Naive thymus-derived CD4-positive, alpha-beta T cell (primary cell): ENCODE results near the gene NACC2. TPM values are rescaled to one million over a fixed set of nuclear protein-coding genes. Genes with fewer than 3 reads are reported as not detected.
A peak's percentile ranks its signal among the peaks of the same experiment; 100 is the strongest.

Source experiments
- ATAC-seq: fragments of 150-1000 bp; cut with Tn5 transposase; 2 replicates; pipeline ENCODE4 v1.10.0; 2021; ENCODE audit warnings: mild to moderate bottlenecking, moderate library complexity
- CTCF ChIA-PET: fragments of 350-600 bp; sonication (Branson Sonifier 250); formaldehyde crosslinking; loops from one replicate; lab custom pipeline; 2021; ENCODE audit warnings: antibody characterized with exemption; lab: Charles Lee
- POLR2A ChIA-PET: fragments of 350-600 bp; sonication (Branson Sonifier 250); formaldehyde crosslinking; loops from one replicate; lab custom pipeline; 2021; ENCODE audit warnings: antibody characterized with exemption, inconsistent platforms; lab: Charles Lee
- DNase-seq, 9 donors: peaks; one replicate each; pipeline versions ENCODE4 v3.0.0 to v3.0.0-alpha.2; 2020 to 2022; ENCODE audit warnings: mixed read lengths in 1 of 9
- H3K27ac ChIP-seq: one replicate; pipeline ENCODE4 v1.7.0; 2013; ENCODE audit warnings: mild to moderate bottlenecking, low read depth, low read length, moderate library complexity
- H3K27me3 ChIP-seq, 2 donors: one replicate each; pipeline ENCODE4 v1.7.0; 2013; ENCODE audit warnings: low read length in 2 of 2, mild to moderate bottlenecking in 2 of 2, moderate library complexity in 2 of 2; ENCODE audit not compliant: control insufficient read depth in 2 of 2, insufficient read depth in 2 of 2
- H3K36me3 ChIP-seq, 3 experiments: 1 replicate in 2 of 3; 2 replicates in 1 of 3; pipeline ENCODE4 v1.7.0; 2013; ENCODE audit warnings: low read length in 3 of 3, mild to moderate bottlenecking in 3 of 3, moderate library complexity in 1 of 3; ENCODE audit not compliant: insufficient read depth in 3 of 3, control insufficient read depth in 2 of 3
- H3K4me1 ChIP-seq, 2 donors: one replicate each; pipeline ENCODE4 v1.7.0; 2013; ENCODE audit warnings: low read length in 2 of 2, mild to moderate bottlenecking in 2 of 2, moderate library complexity in 1 of 2; ENCODE audit not compliant: control insufficient read depth in 2 of 2, insufficient read depth in 2 of 2
- H3K4me3 ChIP-seq: 2 replicates; pipeline ENCODE4 v1.7.0; 2013; ENCODE audit warnings: mild to moderate bottlenecking, low read length
- H3K9me3 ChIP-seq, 3 experiments: 1 replicate in 2 of 3; 2 replicates in 1 of 3; pipeline ENCODE4 v1.7.0; 2013; ENCODE audit warnings: low read length in 3 of 3; ENCODE audit not compliant: control insufficient read depth in 2 of 3
- H3K27ac Mint-ChIP-seq, 9 donors: one replicate each; pipeline ENCODE4 v1.8.0; 2020 to 2022; ENCODE audit warnings: mixed read lengths in 9 of 9, mild to moderate bottlenecking in 8 of 9, moderate library complexity in 5 of 9, inconsistent platforms in 2 of 9
- H3K27me3 Mint-ChIP-seq, 5 donors: one replicate each; pipeline ENCODE4 v1.8.0; 2021 to 2022; ENCODE audit warnings: mixed read lengths in 5 of 5, mild to moderate bottlenecking in 1 of 5
- H3K36me3 Mint-ChIP-seq, 5 donors: one replicate each; pipeline ENCODE4 v1.8.0; 2020 to 2022; ENCODE audit warnings: mixed read lengths in 5 of 5, mild to moderate bottlenecking in 3 of 5, inconsistent platforms in 1 of 5
- H3K4me1 Mint-ChIP-seq, 7 donors: one replicate each; pipeline ENCODE4 v1.8.0; 2020 to 2022; ENCODE audit warnings: mixed read lengths in 7 of 7, mild to moderate bottlenecking in 3 of 7, inconsistent platforms in 1 of 7
- H3K4me3 Mint-ChIP-seq, 10 donors: one replicate each; pipeline ENCODE4 v1.8.0; 2020 to 2022; ENCODE audit warnings: mild to moderate bottlenecking in 10 of 10, mixed read lengths in 10 of 10, moderate library complexity in 6 of 10, inconsistent platforms in 2 of 10
- H3K9me3 Mint-ChIP-seq, 11 donors: one replicate each; pipeline ENCODE4 v1.8.0; 2020 to 2022; ENCODE audit warnings: mixed read lengths in 11 of 11, mild to moderate bottlenecking in 4 of 11, inconsistent platforms in 1 of 11, moderate library complexity in 1 of 11
- intact Hi-C, 2 donors: fragments of 100-400 bp; cut with micrococcal nuclease; formaldehyde crosslinking; loops; one replicate each; pipeline ENCODE4 v1.15.1; 2023
- polyA plus RNA-seq, 2 donors: library from polyadenylated mRNA; unstranded; fragments of 300-500 nt; fragmentation: Illumina TruSeq; gene quantifications; one replicate each; pipeline ENCODE4 v1.2.3, GENCODE V29; 2021
- total RNA-seq, 6 experiments: library from RNA in 5 of 6; stranded (reverse) in 5 of 6; gene quantifications; 1 replicate in 5 of 6; 2 replicates in 1 of 6; pipeline ENCODE4 v1.2.3 and lab custom pipeline; 2021 to 2026

NACC2 gene
- total and polyA plus RNA-seq, 7 experiments from 2014 or later = 0.92 to 17.7 (median 7.5) TPM

GRCh38 chr9:136011376-136011702 is 83.8 kb downstream of the NACC2 start:
- Mint-ChIP-seq H3K27me3 (no peaks in the 10 kb centered on the region), H3K36me3 (peaks cover 0 to 5% (median 0%) of the 10 kb centered on the region in 5 donors), H3K9me3 (no peaks in the 10 kb centered on the region), H3K4me1 (peaks cover 0 to 3% (median 0%) of the 10 kb centered on the region in 7 donors), H3K4me3 (no peak overlapping the region), H3K27ac (no peak overlapping the region)
- POLR2A ChIA-PET = no interaction called here
- H3K9me3 ChIP-seq = no peaks in the 10 kb centered on the region
- peaks cover 0 to 9% (median 0%) of the 10 kb centered on the region in 3 experiments for H3K36me3 ChIP-seq
- H3K4me3 ChIP-seq = no peak overlapping the region
- intact Hi-C loops = no loop called here
- CTCF ChIA-PET = no interaction called here
- H3K4me1 ChIP-seq = no peaks in the 10 kb centered on the region
- no peaks in the 10 kb centered on the region for H3K27me3 ChIP-seq
- DNase-seq = no peak
- ATAC-seq = no peak
- no peak overlapping the region for H3K27ac ChIP-seq

DNA sequence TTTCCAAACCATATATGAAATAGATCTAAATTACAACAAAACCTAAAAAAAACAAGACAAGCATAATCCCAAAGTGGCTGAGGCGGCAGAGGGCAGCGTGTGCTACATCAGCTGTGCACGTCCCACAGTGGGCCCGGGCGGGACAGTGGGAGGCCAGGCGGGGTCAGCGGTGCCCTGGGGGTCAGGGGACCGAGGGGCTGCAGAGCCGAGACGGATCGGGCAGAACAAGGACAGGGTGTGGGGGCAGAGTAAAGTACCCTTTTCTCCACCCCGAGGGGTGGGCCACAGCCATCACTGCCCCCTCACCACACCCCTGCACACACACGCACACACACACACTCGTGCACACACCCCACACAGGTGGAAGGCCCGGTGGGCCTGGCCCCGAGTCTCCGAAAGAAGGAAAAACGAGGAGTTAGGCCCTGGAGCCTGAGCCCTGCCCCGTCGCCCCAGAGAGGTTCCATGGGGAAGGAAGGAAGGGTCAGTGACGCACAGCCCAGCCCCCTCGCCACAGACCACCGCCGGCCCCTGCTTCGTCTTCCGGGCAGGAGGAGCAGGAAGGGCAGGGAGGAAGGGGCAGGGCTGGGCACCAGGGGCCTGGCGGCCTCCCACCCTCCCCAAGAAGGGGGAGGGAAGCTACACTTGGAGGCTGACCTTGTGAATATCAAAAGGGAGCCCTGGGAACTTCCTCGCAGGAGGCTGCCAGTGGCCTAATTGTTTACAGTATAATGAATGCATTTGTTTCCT is 84.3 kb downstream of the NACC2 start:
- H3K36me3 ChIP-seq = peaks cover 0 to 9% (median 0%) of the 10 kb centered on the region in 3 experiments
- no peak for DNase-seq
- POLR2A ChIA-PET = no interaction called here
- intact Hi-C loops = no loop called here
- H3K9me3 Mint-ChIP-seq = no peaks in the 10 kb centered on the region
- H3K27me3 ChIP-seq = no peaks in the 10 kb centered on the region
- no peak overlapping the region for H3K27ac ChIP-seq
- ATAC-seq = no peak
- no peak overlapping the region for H3K4me3 Mint-ChIP-seq
- CTCF ChIA-PET = no interaction called here
- no peak overlapping the region for H3K27ac Mint-ChIP-seq
- H3K4me1 ChIP-seq = no peaks in the 10 kb centered on the region
- H3K4me3 ChIP-seq = no peak overlapping the region
- no peaks in the 10 kb centered on the region for H3K27me3 Mint-ChIP-seq
- peaks cover 0 to 5% (median 0%) of the 10 kb centered on the region in 5 donors for H3K36me3 Mint-ChIP-seq
- H3K9me3 ChIP-seq = no peaks in the 10 kb centered on the region
- H3K4me1 Mint-ChIP-seq = peaks cover 0 to 3% (median 0%) of the 10 kb centered on the region in 7 donors

GRCh38 chr9:136010176-136010575 is 84.9 kb downstream of the NACC2 start:
- no peaks in the 10 kb centered on the region for H3K27me3 ChIP-seq
- no peaks in the 10 kb centered on the region for H3K4me1 ChIP-seq
- ChIA-PET CTCF (no interaction called here), POLR2A (no interaction called here)
- ATAC-seq (no peak), DNase-seq (no peak)
- peaks cover 0 to 5% (median 0%) of the 10 kb centered on the region in 5 donors for H3K36me3 Mint-ChIP-seq
- no peaks in the 10 kb centered on the region for H3K9me3 Mint-ChIP-seq
- H3K36me3 ChIP-seq = peaks cover 0 to 9% (median 0%) of the 10 kb centered on the region in 3 experiments
- H3K27ac Mint-ChIP-seq = no peak overlapping the region
- H3K9me3 ChIP-seq = no peaks in the 10 kb centered on the region
- H3K4me1 Mint-ChIP-seq = peaks cover 0 to 3% (median 0%) of the 10 kb centered on the region in 7 donors
- no peak overlapping the region for H3K4me3 Mint-ChIP-seq
- H3K27me3 Mint-ChIP-seq = no peaks in the 10 kb centered on the region
- intact Hi-C loops = no loop called here
- H3K4me3 ChIP-seq = no peak overlapping the region
- no peak overlapping the region for H3K27ac ChIP-seq

- H3K4me3 Mint-ChIP-seq = no peak overlapping the region
- DNase-seq (no peak), ATAC-seq (no peak)
- peaks cover 0 to 3% (median 0%) of the 10 kb centered on the region in 7 donors for H3K4me1 Mint-ChIP-seq
- Histone ChIP-seq H3K4me1 (no peaks in the 10 kb centered on the region), H3K4me3 (no peak overlapping the region), H3K27me3 (no peaks in the 10 kb centered on the region), H3K9me3 (no peaks in the 10 kb centered on the region), H3K36me3 (peaks cover 0 to 9% (median 0%) of the 10 kb centered on the region in 3 experiments), H3K27ac (no peak overlapping the region)
- peaks cover 0 to 5% (median 0%) of the 10 kb centered on the region in 5 donors for H3K36me3 Mint-ChIP-seq
- H3K27ac Mint-ChIP-seq = peak overlapping the region in 1 of 9 donors; percentile 55
- intact Hi-C loops = no loop called here
- POLR2A ChIA-PET = no interaction called here
- CTCF ChIA-PET = no interaction called here
- H3K9me3 Mint-ChIP-seq = no peaks in the 10 kb centered on the region
- no peaks in the 10 kb centered on the region for H3K27me3 Mint-ChIP-seq
These were observed 85.6 kb downstream of the NACC2 start for GRCh38 chr9:136009516-136009915.

DNA sequence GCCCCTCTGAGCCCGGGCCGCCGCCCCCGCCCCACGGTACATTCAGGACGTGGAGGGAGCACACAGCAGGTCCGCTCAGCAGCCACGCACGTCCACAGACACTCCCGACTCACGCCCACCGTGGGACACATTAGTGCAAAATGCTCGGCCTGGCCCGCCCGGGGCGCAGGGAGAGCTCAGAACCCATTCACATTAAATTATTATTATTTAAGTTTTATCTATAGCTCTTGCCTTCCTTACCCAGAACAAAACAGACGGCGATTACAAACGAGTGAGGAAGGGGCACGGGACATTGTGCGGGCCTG is 86.4 kb downstream of the NACC2 start:
- peaks cover 0 to 5% (median 0%) of the 10 kb centered on the region in 5 donors for H3K36me3 Mint-ChIP-seq
- no peak overlapping the region for H3K27ac ChIP-seq
- no peak overlapping the region for H3K4me3 Mint-ChIP-seq
- intact Hi-C loops = no loop called here
- H3K4me1 Mint-ChIP-seq = peaks cover 0 to 3% (median 0%) of the 10 kb centered on the region in 7 donors
- H3K9me3 Mint-ChIP-seq = no peaks in the 10 kb centered on the region
- no peak overlapping the region for H3K27ac Mint-ChIP-seq
- H3K27me3 Mint-ChIP-seq = no peaks in the 10 kb centered on the region
- ChIA-PET CTCF (no interaction called here), POLR2A (no interaction called here)
- H3K4me3 ChIP-seq = no peak overlapping the region
- peaks cover 0 to 9% (median 0%) of the 10 kb centered on the region in 3 experiments for H3K36me3 ChIP-seq
- no peaks in the 10 kb centered on the region for H3K27me3 ChIP-seq
- no peaks in the 10 kb centered on the region for H3K4me1 ChIP-seq
- DNase-seq (no peak), ATAC-seq (no peak)
- no peaks in the 10 kb centered on the region for H3K9me3 ChIP-seq

DNA sequence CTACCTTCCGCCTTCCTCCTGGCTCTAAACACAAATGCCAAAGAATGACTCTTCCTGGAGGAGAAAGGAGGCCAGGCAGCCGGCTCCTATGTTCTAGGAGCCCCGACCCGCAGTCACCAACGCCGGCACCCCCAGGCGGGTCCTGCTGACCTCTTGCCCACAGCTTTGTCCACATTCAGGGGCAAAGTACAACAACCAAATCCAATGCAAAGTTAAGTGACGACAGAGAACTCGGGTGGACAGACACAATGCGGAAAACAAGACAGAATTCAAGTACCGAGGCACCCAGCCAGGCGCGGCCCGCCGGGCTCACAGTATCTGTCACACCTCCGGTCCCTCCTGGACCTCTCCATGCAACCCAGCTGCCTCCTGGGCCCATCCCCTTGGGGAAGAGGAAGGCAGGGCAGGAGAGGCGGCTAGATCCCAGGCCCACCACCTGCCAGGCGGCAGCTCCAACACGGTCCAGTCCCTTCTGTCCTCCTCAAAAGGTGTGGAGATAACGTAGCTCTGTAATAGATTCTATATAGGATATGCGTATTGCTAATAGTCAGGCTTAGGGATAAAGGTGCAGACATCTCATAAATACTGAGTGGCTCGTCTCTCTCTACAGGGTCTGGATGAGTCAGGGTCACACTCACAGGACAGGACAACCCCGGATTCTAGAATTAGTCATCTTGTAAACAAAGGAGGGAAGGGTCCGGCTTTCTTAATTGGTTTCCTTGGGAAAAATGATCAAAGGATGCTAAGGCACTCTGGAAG is 87.0 kb downstream of the NACC2 start:
- Mint-ChIP-seq H3K4me1 (peaks cover 0 to 3% (median 0%) of the 10 kb centered on the region in 7 donors), H3K4me3 (no peak overlapping the region), H3K9me3 (no peaks in the 10 kb centered on the region), H3K36me3 (peaks cover 0 to 5% (median 0%) of the 10 kb centered on the region in 5 donors), H3K27ac (no peak overlapping the region), H3K27me3 (no peaks in the 10 kb centered on the region)
- CTCF ChIA-PET = no interaction called here
- POLR2A ChIA-PET = no interaction called here
- ATAC-seq (no peak), DNase-seq (no peak)
- Histone ChIP-seq H3K36me3 (peaks cover 0 to 9% (median 0%) of the 10 kb centered on the region in 3 experiments), H3K27me3 (no peaks in the 10 kb centered on the region), H3K9me3 (no peaks in the 10 kb centered on the region), H3K4me3 (no peak overlapping the region), H3K27ac (no peak overlapping the region), H3K4me1 (no peaks in the 10 kb centered on the region)
- intact Hi-C loops = no loop called here
